Vagina (tissue), 2 donors: Measurements from ENCODE around the gene ATP8A1. TPM values are rescaled to one million over a fixed set of nuclear protein-coding genes. Genes with fewer than 3 reads are reported as not detected.
"Not testable (repeated sequence)": the region's sequence is repeated elsewhere in the genome, so short reads cannot be mapped to it uniquely, and the experiment has no call there.

Experiments used
- DNase-seq, 2 donors: peaks; one replicate each; pipeline ENCODE4 v3.0.0-alpha.2; 2017; ENCODE audit errors: extremely low spot score in 2 of 2
- H3K27ac ChIP-seq: fragments of 200-600 bp; sonication (generic); one replicate; pipeline ENCODE4 v1.5.1; 2019
- H3K27me3 ChIP-seq: fragments of 200-600 bp; sonication (generic); one replicate; pipeline ENCODE4 v1.5.1; 2019
- H3K36me3 ChIP-seq, 2 donors: fragments of 200-600 bp; sonication (generic); one replicate each; pipeline ENCODE4 v1.5.1; 2017 to 2019
- H3K4me1 ChIP-seq: fragments of 200-600 bp; sonication (generic); one replicate; pipeline ENCODE4 v1.5.1; 2019
- H3K4me3 ChIP-seq, 2 donors: fragments of 200-600 bp; sonication (generic); 1 replicate in 1 of 2; 2 replicates in 1 of 2; pipeline ENCODE4 v1.5.1; 2016 to 2019
- H3K9me3 ChIP-seq: fragments of 200-600 bp; sonication (generic); one replicate; pipeline ENCODE4 v1.5.1; 2019
- CTCF ChIP-seq, 3 experiments: fragments of 450-650 bp in 2 of 3; fragments of 200-600 bp in 1 of 3; sonication (generic) in 1 of 3; IDR thresholded peaks; one replicate each; pipeline ENCODE4 v1.5.1; 2017 to 2019; ENCODE audit warnings: antibody characterized with exemption in 3 of 3, mild to moderate bottlenecking in 2 of 3, moderate library complexity in 2 of 3
- POLR2A ChIP-seq, 2 donors: fragments of 450-650 bp; IDR thresholded peaks; one replicate each; pipeline ENCODE4 v1.6.1; 2017; ENCODE audit warnings: antibody characterized with exemption in 2 of 2, mild to moderate bottlenecking in 2 of 2, moderate library complexity in 2 of 2
- POLR2AphosphoS5 ChIP-seq, 2 donors: sonication (generic); formaldehyde crosslinking; IDR thresholded peaks; one replicate each; pipeline ENCODE4 v1.9.0; 2017; ENCODE audit warnings: antibody characterized with exemption in 2 of 2, mild to moderate bottlenecking in 2 of 2, low read depth in 1 of 2; ENCODE audit not compliant: insufficient read depth in 1 of 2
- intact Hi-C: fragments of 100-400 bp; cut with DNase I; formaldehyde crosslinking; loops from one replicate; pipeline ENCODE4 v1.15.1; 2023
- total RNA-seq: library from RNA; depleted of rRNA; stranded (reverse); fragments of >200 nt; gene quantifications from one replicate; pipeline ENCODE4 v1.2.3, GENCODE V29; 2016

ATP8A1 gene
- 10.8 TPM for total RNA-seq

GRCh38 chr4:42656944-42657792 is at the start of gene ATP8A1:
Gene ATP8A1, minus strand, starts transcription at chr4:42657105. Its CDS starts 232 bp downstream, at chr4:42656873.
- no peaks in the 10 kb centered on the region for H3K36me3 ChIP-seq
- intact Hi-C loops: no loop called here
- peaks cover 28% of the 10 kb centered on the region for H3K4me1 ChIP-seq
- no peak for DNase-seq
- H3K4me3 ChIP-seq: peak within 1 kb of the TSS; percentile 90 to 93
- H3K27ac ChIP-seq: peak within 1 kb of the TSS; percentile 71
- no peaks in the 10 kb centered on the region for H3K27me3 ChIP-seq
- no peaks in the 10 kb centered on the region for H3K9me3 ChIP-seq
- no peak for TF ChIP-seq CTCF (IDR thresholded peaks at IDR 0.05)
- peak in 1 of 2 donors; percentile 37 for TF ChIP-seq POLR2A (IDR thresholded peaks at IDR 0.05)
- TF ChIP-seq POLR2AphosphoS5 (IDR thresholded peaks at IDR 0.05; ENCODE audit: insufficient read depth in 1 of 2, low read depth in 1 of 2): peak; percentile 27 to 79

- Histone ChIP-seq H3K36me3 (no peaks in the 10 kb centered on the region), H3K27ac (no peak overlapping the region), H3K27me3 (no peaks in the 10 kb centered on the region), H3K9me3 (no peaks in the 10 kb centered on the region), H3K4me3 (no peak overlapping the region), H3K4me1 (no peaks in the 10 kb centered on the region)
- intact Hi-C loops: no loop called here
- DNase-seq: no peak
- TF ChIP-seq POLR2AphosphoS5 (IDR thresholded peaks at IDR 0.05; ENCODE audit: insufficient read depth in 1 of 2, low read depth in 1 of 2) (no peak), CTCF (IDR thresholded peaks at IDR 0.05) (no peak), POLR2A (IDR thresholded peaks at IDR 0.05) (no peak)
These were observed 49.2 kb upstream of the ATP8A1 start for GRCh38 chr4:42706086-42706485.

DNA sequence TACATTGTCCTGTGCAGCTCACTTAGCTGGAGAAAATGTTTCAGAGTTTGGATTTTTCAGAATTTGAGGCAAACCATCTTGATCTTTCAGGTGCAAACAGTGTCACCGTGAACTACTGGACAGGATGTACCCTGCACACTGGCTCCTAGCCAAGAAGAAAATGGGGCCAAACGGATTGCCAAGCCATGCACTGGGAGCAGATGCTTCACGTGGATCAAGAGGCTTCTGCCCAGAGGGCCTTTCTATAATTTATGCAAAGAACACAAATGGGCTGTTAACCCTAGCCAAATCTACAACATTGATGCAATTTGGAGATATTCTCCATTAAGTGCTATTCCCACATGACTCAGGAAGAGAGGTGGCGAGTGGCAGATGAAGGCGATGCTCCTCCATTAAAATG is 46.9 kb upstream of the ATP8A1 start:
- no peak for DNase-seq
- H3K4me1 ChIP-seq: no peaks in the 10 kb centered on the region
- H3K36me3 ChIP-seq: no peaks in the 10 kb centered on the region
- no peak overlapping the region for H3K27ac ChIP-seq
- no peak overlapping the region for H3K4me3 ChIP-seq
- intact Hi-C loops: no loop called here
- H3K9me3 ChIP-seq: no peaks in the 10 kb centered on the region
- no peaks in the 10 kb centered on the region for H3K27me3 ChIP-seq
- TF ChIP-seq POLR2AphosphoS5 (IDR thresholded peaks at IDR 0.05; ENCODE audit: insufficient read depth in 1 of 2, low read depth in 1 of 2) (no peak), CTCF (IDR thresholded peaks at IDR 0.05) (no peak), POLR2A (IDR thresholded peaks at IDR 0.05) (no peak)

- Histone ChIP-seq H3K27ac (no peak overlapping the region), H3K4me3 (no peak overlapping the region), H3K9me3 (no peaks in the 10 kb centered on the region), H3K36me3 (no peaks in the 10 kb centered on the region), H3K27me3 (no peaks in the 10 kb centered on the region), H3K4me1 (no peaks in the 10 kb centered on the region)
- intact Hi-C loops: no loop called here
- no peak for DNase-seq
- no peak for TF ChIP-seq POLR2A (IDR thresholded peaks at IDR 0.05)
- TF ChIP-seq POLR2AphosphoS5 (IDR thresholded peaks at IDR 0.05; ENCODE audit: insufficient read depth in 1 of 2, low read depth in 1 of 2): no peak
- TF ChIP-seq CTCF (IDR thresholded peaks at IDR 0.05): no peak
These were observed 46.0 kb upstream of the ATP8A1 start for GRCh38 chr4:42702895-42703294.

- H3K4me3 ChIP-seq, intact Hi-C loops, DNase-seq, H3K36me3 ChIP-seq, H3K27ac ChIP-seq, H3K9me3 ChIP-seq, H3K27me3 ChIP-seq, H3K4me1 ChIP-seq: not testable (repeated sequence)
These were observed 44.9 kb upstream of the ATP8A1 start for GRCh38 chr4:42701780-42702179.
